ENCODE results near the gene DDX39A. TPM values are rescaled to one million over a fixed set of nuclear protein-coding genes. Genes with fewer than 3 reads are reported as not detected.
"Not testable (repeated sequence)": the region's sequence is repeated elsewhere in the genome, so short reads cannot be mapped to it uniquely, and the experiment has no call there.

Gene DDX39A
- total RNA-seq, result 274 and 280 TPM in 2 replicates

DNA sequence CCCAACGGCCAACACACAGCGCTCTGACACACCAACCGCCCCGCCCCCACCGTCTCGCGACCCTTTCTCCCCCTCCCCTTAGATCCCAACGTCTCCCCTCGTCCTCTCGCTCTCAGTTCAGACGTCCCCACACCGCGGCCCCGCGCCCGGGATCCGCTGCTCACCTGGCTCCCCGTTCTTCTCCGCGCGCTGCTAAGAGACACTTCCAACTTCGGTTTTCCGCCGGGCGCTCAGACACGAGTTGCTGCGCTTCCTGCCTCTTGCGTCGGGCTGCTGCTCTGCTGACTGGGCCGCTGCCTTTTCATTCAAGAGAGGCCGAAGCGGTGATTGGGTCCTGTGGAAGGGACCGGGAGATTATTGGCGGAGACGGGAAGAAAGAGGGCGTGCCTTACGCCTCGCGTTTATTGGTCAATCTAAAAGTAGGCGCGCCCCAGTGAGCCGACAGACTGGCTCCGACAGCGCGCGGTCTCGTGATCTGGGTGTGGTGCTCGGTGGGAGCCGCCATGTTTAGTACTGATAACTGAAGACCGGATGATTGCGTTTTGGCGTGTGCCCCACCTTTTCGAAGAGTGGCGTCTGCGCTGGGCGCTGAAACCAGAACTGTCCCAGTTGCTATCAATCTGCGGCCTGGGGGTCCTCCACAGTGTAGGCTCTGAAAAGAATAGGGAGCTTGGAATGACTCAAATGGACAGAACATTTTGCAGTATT is at the start of gene DDX39A:
Gene DDX39A (minus strand): TSS at position 236 of the 708 bp plus-strand sequence. CDS start 6,121 bp downstream, outside the sequence.
- Mint-ChIP-seq H3K27me3 (peaks cover 3% of the 10 kb centered on the region), H3K4me1 (peaks cover 28% of the 10 kb centered on the region), H3K36me3 (ENCODE audit: low read depth) (peaks cover 29% of the 10 kb centered on the region), H3K9me3 (no peaks in the 10 kb centered on the region), H3K4me3 (peak within 1 kb of the TSS; percentile 97), H3K27ac (peak within 1 kb of the TSS; percentile 99)
- peak; percentile 99 for DNase-seq
- intact Hi-C loops (cut with micrococcal nuclease), result loop anchor here (1.0 to 10.0 kb wide), 4 partner anchors 14 to 1484 kb away; partner anchors contain the start of genes CALR, FARSA and PKN1

DNA sequence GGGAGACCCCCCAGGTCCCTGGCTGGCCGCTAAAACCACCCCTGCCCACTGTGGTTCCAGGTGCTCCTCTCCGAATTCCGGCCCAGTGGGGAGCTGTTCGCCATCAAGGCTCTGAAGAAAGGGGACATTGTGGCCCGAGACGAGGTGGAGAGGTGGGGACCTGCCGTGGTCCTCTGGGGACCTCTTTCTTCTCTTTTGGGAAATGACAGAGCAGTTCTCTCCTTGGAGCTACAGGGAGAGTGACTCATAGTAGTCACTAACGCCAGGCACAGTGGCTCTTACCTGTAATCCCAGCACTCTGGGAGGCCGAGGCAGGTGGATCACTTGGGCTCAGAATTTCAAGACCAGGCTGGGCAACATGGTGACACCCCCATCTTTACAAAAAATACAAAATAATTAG is 48.7 kb upstream of the DDX39A start:
- no peak overlapping the region for H3K4me3 Mint-ChIP-seq
- no peak for DNase-seq
- no peak overlapping the region for H3K27ac Mint-ChIP-seq
- peaks cover 51% of the 10 kb centered on the region for H3K36me3 Mint-ChIP-seq (ENCODE audit: low read depth)
- intact Hi-C loops (cut with micrococcal nuclease), result no loop called here
- no peaks in the 10 kb centered on the region for H3K9me3 Mint-ChIP-seq
- H3K27me3 Mint-ChIP-seq, result peaks cover 4% of the 10 kb centered on the region
- H3K4me1 Mint-ChIP-seq, result peaks cover 4% of the 10 kb centered on the region

DNA sequence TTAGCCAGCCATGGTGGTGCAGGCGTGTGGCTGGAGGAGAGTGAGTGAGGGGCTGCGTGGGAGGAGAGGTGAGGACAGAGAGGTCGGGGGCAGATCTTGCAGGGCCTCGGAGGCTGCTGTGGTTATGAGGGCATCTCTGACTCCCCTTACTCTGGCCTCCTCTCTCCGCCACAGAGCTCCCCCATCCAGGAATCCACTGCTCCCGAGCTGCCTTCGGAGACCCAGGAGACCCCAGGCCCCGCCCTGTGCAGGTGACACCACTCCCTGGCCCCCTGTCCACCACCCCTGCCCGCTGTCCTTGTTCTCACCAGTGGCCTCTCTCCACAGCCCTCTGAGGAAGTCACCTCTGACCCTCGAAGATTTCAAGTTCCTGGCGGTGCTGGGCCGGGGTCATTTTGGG is 48.2 kb upstream of the DDX39A start:
- Mint-ChIP-seq H3K4me3 (no peak overlapping the region), H3K9me3 (no peaks in the 10 kb centered on the region), H3K36me3 (ENCODE audit: low read depth) (peaks cover 55% of the 10 kb centered on the region), H3K27me3 (no peaks in the 10 kb centered on the region), H3K27ac (no peak overlapping the region), H3K4me1 (peaks cover 4% of the 10 kb centered on the region)
- no peak for DNase-seq
- intact Hi-C loops (cut with micrococcal nuclease), result no loop called here

DNA sequence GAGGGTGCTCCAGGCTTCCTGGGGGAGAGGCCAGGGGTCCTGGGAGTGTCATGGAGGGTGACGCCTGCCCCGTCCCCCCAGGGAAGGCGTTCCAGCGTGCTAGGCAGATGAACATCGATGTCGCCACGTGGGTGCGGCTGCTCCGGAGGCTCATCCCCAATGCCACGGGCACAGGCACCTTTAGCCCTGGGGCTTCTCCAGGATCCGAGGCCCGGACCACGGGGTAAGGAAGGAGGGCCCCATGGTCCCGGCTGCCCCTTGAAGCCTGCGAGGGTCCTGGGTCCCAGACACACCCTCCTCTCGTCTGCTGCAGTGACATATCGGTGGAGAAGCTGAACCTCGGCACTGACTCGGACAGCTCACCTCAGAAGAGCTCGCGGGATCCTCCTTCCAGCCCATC is 44.6 kb upstream of the DDX39A start:
- H3K36me3 Mint-ChIP-seq (ENCODE audit: low read depth), result peaks cover 57% of the 10 kb centered on the region
- no peak overlapping the region for H3K27ac Mint-ChIP-seq
- no peak for DNase-seq
- intact Hi-C loops (cut with micrococcal nuclease), result no loop called here
- H3K27me3 Mint-ChIP-seq, result no peaks in the 10 kb centered on the region
- H3K4me1 Mint-ChIP-seq, result peaks cover 2% of the 10 kb centered on the region
- no peak overlapping the region for H3K4me3 Mint-ChIP-seq
- H3K9me3 Mint-ChIP-seq, result no peaks in the 10 kb centered on the region

DNA sequence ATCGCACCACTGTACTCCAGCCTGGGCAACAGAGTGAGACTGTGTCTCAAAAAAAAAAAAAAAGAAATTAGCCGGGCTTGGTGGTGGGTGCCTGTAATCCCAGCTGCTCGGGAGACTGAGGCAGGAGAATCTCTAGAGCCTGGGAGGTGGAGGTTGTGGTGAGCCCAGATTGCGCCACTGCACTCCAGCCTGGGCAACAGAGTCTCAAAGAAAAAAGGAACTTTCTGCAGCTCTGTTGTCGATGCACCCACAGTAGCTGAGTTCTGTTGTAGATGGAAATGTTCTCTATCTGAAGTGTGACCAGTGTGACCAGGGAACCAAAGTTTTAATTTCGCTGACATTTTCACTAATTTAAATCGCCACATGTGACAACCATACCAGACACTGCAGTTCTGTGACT is 43.3 kb upstream of the DDX39A start:
- DNase-seq; H3K27ac Mint-ChIP-seq; intact Hi-C loops (cut with micrococcal nuclease); H3K9me3 Mint-ChIP-seq; H3K4me1 Mint-ChIP-seq; H3K4me3 Mint-ChIP-seq; H3K27me3 Mint-ChIP-seq: not testable (repeated sequence)
- peaks cover 61% of the 10 kb centered on the region for H3K36me3 Mint-ChIP-seq (ENCODE audit: low read depth)

DNA sequence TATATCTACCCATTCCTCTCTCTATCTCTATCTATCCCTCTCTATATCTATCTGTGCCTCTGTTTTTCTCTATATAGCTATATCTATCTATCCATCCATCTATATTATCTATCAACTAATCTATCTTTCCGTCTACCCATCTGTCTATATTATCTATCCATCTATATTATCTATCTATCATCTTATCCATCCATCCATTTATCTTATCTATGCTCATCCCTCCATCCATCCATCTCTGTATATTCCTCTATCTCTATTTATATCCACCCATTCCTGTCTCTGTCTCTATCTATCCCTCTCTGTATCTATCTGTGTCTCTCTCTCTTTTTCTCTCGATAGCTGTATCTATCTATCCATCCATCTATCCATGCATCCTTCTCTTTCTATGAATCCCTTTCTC is 41.8 kb upstream of the DDX39A start:
- Mint-ChIP-seq H3K9me3 (no peaks in the 10 kb centered on the region), H3K27ac (no peak overlapping the region)
- no peak for DNase-seq

DNA sequence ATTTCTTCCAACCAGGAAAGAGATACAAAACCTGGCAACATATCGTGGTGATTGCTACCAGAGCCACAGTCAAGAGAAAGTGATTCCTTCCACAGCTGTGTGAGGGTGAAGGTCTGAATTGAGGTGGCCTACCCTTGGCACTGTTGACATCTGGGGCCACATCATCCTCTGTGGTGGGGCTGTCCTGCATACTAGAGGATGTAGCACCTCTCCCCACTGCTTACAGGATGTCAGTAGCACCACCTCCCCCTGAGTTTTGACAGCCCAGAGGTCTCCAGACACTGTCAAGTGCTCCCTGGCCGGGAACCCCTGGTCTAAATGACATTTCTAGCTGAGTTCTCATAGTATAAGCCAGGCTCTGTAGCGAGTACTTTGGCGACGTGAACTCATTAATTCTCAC is 40.6 kb upstream of the DDX39A start:
- no peak overlapping the region for H3K4me3 Mint-ChIP-seq
- H3K36me3 Mint-ChIP-seq (ENCODE audit: low read depth), result peaks cover 66% of the 10 kb centered on the region
- no peak overlapping the region for H3K27ac Mint-ChIP-seq
- intact Hi-C loops (cut with micrococcal nuclease), result no loop called here
- peaks cover 2% of the 10 kb centered on the region for H3K4me1 Mint-ChIP-seq
- H3K9me3 Mint-ChIP-seq, result no peaks in the 10 kb centered on the region
- H3K27me3 Mint-ChIP-seq, result no peaks in the 10 kb centered on the region
- DNase-seq, result peak; percentile 57

More for the DNA sequence above, 41.8 kb upstream of the DDX39A start:
- Mint-ChIP-seq H3K36me3 (ENCODE audit: low read depth) (peaks cover 64% of the 10 kb centered on the region), H3K27me3 (no peaks in the 10 kb centered on the region), H3K4me3 (no peak overlapping the region), H3K4me1 (peaks cover 2% of the 10 kb centered on the region)
- intact Hi-C loops (cut with micrococcal nuclease), result no loop called here

DNA sequence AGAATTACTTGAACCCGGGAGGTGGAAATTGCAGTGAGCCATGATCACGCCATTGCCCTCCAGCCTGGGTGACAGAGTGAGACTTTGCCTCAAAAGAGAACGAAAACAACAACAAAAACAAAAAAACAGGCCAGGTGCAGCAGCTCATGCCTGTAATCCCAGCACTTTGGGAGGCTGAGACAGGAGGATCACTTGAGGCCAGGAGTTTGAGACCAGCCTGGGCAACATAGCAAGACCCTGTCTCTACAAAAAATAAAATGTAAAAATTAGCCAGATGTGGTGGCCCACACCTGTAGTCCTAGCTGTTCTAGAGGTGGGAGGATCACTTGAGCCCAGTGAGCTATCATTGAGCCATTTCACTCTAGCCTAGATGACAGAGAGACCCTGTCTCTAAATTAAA is 33.2 kb upstream of the DDX39A start:
- peaks cover 59% of the 10 kb centered on the region for H3K36me3 Mint-ChIP-seq (ENCODE audit: low read depth)
- H3K4me1 Mint-ChIP-seq; H3K9me3 Mint-ChIP-seq; DNase-seq; intact Hi-C loops (cut with micrococcal nuclease); H3K27ac Mint-ChIP-seq; H3K27me3 Mint-ChIP-seq; H3K4me3 Mint-ChIP-seq: not testable (repeated sequence)

DNA sequence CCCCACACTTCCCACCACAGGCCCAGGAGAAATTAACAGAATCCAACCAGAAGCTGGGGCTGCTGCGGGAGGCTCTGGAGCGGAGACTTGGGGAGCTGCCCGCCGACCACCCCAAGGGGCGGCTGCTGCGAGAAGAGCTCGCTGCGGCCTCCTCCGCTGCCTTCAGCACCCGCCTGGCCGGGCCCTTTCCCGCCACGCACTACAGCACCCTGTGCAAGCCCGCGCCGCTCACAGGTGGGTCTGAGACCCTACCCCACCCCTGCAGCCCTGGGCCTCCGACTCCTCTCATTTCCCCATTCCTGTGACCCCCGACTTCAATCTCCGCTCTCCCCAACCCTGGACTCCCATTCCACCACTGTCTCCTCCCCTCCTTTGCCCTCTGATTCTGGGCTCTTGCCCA is 31.7 kb upstream of the DDX39A start:
- Mint-ChIP-seq H3K27ac (no peak overlapping the region), H3K9me3 (no peaks in the 10 kb centered on the region), H3K36me3 (ENCODE audit: low read depth) (peaks cover 63% of the 10 kb centered on the region), H3K4me1 (peaks cover 4% of the 10 kb centered on the region), H3K4me3 (no peak overlapping the region), H3K27me3 (no peaks in the 10 kb centered on the region)
- intact Hi-C loops (cut with micrococcal nuclease), result no loop called here
- peak; percentile 53 for DNase-seq

DNA sequence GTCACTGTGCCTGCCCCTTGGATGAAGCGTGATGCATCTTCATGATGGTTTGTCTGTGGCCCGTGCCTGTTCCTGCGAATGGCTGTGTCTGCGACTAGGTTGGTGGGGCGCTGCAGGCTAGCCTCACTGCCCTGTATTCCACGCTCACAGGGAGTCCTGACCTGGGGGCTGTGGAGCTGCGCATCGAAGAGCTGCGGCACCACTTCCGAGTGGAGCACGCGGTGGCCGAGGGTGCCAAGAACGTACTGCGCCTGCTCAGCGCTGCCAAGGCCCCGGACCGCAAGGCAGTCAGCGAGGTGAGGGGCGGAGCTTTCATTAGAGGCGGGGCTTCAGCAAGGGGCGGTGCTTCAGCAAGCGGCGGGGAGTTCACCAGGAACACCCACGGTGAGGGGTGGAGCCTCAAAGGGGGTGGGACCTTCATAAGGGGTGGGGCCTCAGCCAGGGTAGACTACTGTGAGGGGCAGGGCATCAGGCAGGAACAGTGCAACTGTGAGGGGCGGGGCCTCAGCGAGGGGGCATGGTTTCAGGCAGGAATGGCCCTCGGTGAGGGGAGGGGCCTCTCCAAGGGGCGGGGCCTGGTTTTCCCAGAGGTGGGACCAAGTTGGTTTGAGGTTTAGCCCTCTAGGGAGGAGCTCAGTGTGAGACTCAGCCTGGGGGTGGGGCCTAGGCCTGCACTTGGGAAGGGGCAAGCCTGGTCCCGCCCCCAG is 31.2 kb upstream of the DDX39A start:
- intact Hi-C loops (cut with micrococcal nuclease), result no loop called here
- H3K27me3 Mint-ChIP-seq, result no peaks in the 10 kb centered on the region
- no peak overlapping the region for H3K4me3 Mint-ChIP-seq
- no peaks in the 10 kb centered on the region for H3K9me3 Mint-ChIP-seq
- peaks cover 62% of the 10 kb centered on the region for H3K36me3 Mint-ChIP-seq (ENCODE audit: low read depth)
- H3K27ac Mint-ChIP-seq, result peak overlapping the region; percentile 4
- DNase-seq, result peak; percentile 92
- peaks cover 4% of the 10 kb centered on the region for H3K4me1 Mint-ChIP-seq

DNA sequence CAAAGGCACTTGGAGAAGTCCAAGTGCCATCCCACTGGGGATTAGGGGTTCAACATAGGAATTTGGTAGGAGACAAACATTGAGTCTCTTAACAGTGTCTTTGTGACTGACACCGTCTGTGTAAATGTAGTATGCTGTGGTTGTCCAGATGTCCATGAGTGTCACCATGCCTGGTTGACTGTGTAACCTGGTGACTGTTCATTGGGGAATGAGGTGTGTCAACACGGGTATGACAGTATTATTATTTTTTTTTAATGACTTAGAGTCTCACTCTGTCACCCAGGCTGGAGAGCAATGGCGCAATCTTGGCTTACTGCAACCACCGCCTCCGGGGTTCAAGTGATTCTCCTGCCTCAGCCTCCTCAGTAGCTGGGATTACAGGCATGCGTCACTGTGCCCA is 30.2 kb upstream of the DDX39A start:
- Mint-ChIP-seq H3K27ac (no peak overlapping the region), H3K9me3 (no peaks in the 10 kb centered on the region), H3K4me3 (no peak overlapping the region), H3K27me3 (no peaks in the 10 kb centered on the region), H3K36me3 (ENCODE audit: low read depth) (peaks cover 64% of the 10 kb centered on the region), H3K4me1 (peaks cover 8% of the 10 kb centered on the region)
- no peak for DNase-seq
- intact Hi-C loops (cut with micrococcal nuclease), result no loop called here

DNA sequence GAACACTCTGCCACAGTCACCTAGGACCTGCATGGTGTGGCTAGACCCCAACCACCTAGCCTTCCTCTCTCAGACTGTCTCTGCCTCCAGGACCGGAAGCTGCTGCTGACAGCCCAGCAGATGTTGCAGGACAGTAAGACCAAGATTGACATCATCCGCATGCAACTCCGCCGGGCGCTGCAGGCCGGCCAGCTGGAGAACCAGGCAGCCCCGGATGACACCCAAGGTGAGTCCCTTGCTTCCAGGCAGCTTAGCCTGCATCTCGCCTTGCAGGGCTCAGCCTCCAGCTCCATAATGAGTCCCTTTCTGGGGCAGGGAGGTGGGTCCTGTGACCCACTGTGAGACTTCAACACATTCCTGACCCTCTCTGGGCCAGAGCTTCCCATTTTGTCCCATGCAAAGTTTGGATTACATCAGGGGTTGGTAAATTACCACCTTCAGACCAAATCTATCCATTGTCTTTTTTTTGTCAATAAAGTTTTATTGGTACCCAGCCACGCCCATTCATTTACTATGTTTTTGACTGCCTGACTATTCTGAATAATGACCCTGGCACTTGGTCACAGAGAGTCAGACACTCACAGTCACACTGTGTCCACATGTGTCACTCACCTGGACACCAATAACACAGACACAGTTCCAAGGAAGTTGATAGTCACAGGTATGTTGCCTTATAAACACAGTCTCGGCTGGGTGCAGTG is 27.3 kb upstream of the DDX39A start:
- no peak for DNase-seq
- Mint-ChIP-seq H3K27me3 (no peaks in the 10 kb centered on the region), H3K4me1 (peaks cover 14% of the 10 kb centered on the region), H3K27ac (no peak overlapping the region), H3K36me3 (ENCODE audit: low read depth) (peaks cover 74% of the 10 kb centered on the region), H3K9me3 (no peaks in the 10 kb centered on the region), H3K4me3 (no peak overlapping the region)
- intact Hi-C loops (cut with micrococcal nuclease), result no loop called here

DNA sequence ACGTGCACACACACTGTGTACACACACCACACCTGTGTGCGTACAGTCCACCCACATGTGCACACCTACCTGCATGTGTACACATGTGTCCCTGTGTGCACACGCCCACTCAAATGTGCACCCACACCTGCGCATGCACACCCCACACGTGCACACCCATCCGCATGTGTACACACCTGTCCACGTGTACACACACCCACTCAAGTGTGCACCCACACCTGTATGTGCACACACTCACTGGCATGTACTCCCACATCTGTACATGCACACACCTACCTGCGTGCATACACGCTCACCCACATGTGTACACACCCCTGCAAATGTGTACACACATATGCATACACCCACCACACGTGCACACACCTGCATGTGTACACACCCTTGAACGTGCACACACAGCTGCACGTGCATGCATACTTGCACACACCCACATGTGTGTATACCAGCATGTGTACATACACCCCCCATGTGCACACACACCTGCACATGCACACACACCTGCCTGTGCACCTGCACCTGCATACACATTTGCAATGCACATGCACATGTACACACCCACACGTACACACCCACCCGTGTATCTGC is 24.6 kb upstream of the DDX39A start:
- H3K27me3 Mint-ChIP-seq, result no peaks in the 10 kb centered on the region
- peaks cover 59% of the 10 kb centered on the region for H3K36me3 Mint-ChIP-seq (ENCODE audit: low read depth)
- intact Hi-C loops (cut with micrococcal nuclease), result no loop called here
- DNase-seq, result no peak
- peaks cover 29% of the 10 kb centered on the region for H3K4me1 Mint-ChIP-seq
- H3K27ac Mint-ChIP-seq, result no peak overlapping the region
- no peak overlapping the region for H3K4me3 Mint-ChIP-seq
- H3K9me3 Mint-ChIP-seq, result no peaks in the 10 kb centered on the region

Measured in activated CD4-positive, alpha-beta T cell treated with anti-CD3 and anti-CD28 coated beads, Interleukin-2, amount 10 ng/mL, durations not matched to agents 24 days and 14 days (primary cell).